Neural cell (in vitro differentiated cells): ENCODE results near the gene IMPG2.

Experiments
- RAD21 ChIP-seq: fragments of 450-650 bp; conservative IDR thresholded peaks from 2 replicates; pipeline ENCODE4 v1.6.1; 2014; ENCODE audit warnings: antibody characterized with exemption, mild to moderate bottlenecking, moderate library complexity
- TF ChIP-seq, protein P1 (sequence below): fragments of 450-650 bp; IDR thresholded peaks from 2 replicates; pipeline ENCODE4 v1.5.1; 2014; ENCODE audit warnings: antibody characterized with exemption, mild to moderate bottlenecking, moderate library complexity; ENCODE audit not compliant: poor library complexity, severe bottlenecking

DNA sequence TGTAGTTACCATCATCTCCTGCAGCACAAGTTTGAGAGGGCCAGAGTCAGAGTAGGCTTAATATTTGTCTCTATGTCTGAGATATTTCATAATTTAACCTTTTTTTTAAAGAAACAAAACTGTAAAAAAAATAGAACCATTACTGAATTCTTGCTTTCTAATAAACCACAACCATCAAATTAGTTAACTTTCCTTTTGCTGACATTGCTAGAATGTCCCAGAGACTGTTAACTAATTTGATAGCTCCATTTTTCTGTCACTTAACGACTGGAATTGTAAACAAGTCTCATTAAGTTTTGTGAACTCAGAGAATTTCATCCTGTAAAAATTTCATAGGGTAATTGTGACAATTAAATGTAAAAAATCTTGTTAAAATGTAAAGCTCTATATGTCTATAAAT is 35.6 kb downstream of the IMPG2 start:
- TF ChIP-seq, protein P1, sequence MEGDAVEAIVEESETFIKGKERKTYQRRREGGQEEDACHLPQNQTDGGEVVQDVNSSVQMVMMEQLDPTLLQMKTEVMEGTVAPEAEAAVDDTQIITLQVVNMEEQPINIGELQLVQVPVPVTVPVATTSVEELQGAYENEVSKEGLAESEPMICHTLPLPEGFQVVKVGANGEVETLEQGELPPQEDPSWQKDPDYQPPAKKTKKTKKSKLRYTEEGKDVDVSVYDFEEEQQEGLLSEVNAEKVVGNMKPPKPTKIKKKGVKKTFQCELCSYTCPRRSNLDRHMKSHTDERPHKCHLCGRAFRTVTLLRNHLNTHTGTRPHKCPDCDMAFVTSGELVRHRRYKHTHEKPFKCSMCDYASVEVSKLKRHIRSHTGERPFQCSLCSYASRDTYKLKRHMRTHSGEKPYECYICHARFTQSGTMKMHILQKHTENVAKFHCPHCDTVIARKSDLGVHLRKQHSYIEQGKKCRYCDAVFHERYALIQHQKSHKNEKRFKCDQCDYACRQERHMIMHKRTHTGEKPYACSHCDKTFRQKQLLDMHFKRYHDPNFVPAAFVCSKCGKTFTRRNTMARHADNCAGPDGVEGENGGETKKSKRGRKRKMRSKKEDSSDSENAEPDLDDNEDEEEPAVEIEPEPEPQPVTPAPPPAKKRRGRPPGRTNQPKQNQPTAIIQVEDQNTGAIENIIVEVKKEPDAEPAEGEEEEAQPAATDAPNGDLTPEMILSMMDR = no peak
- no peak for TF ChIP-seq RAD21
